Measurements from ENCODE around the gene CACNA2D4.

DNA sequence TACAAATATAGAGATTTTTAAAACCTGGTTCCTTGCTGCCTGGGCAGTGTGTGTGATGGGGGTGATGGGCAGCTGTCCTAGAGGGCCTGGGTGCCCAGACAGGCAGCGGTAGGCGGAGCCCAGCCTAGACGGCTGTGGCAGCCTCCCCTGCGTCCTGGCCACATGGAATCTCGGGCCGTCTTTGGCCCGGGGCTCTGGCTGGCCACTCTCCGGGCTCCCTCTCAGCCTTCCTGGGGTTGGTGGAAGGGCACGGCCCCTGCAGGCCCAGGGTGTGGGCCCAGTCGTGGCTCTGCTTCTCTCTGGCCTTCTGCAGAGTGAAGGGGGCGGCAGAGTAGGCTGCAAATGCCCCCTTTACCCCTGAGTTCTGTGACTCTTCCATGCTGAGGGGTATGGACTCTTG is 95.8 kb downstream of the CACNA2D4 start:
- TF ChIP-seq EGR1 (IDR thresholded peaks at IDR 0.05; ENCODE audit: low read depth) = no peak
- TF ChIP-seq, protein P1, sequence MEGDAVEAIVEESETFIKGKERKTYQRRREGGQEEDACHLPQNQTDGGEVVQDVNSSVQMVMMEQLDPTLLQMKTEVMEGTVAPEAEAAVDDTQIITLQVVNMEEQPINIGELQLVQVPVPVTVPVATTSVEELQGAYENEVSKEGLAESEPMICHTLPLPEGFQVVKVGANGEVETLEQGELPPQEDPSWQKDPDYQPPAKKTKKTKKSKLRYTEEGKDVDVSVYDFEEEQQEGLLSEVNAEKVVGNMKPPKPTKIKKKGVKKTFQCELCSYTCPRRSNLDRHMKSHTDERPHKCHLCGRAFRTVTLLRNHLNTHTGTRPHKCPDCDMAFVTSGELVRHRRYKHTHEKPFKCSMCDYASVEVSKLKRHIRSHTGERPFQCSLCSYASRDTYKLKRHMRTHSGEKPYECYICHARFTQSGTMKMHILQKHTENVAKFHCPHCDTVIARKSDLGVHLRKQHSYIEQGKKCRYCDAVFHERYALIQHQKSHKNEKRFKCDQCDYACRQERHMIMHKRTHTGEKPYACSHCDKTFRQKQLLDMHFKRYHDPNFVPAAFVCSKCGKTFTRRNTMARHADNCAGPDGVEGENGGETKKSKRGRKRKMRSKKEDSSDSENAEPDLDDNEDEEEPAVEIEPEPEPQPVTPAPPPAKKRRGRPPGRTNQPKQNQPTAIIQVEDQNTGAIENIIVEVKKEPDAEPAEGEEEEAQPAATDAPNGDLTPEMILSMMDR (IDR thresholded peaks at IDR 0.05 in 2 of 3, conservative IDR thresholded peaks at IDR 0.05 in 1 of 3; ENCODE audit: borderline replicate concordance in 1 of 3, insufficient read depth in 1 of 3, low read depth in 2 of 3, low read length in 2 of 3) = no peak
- no peak for TF ChIP-seq POLR2A (IDR thresholded peaks at IDR 0.05; ENCODE audit: borderline replicate concordance, extremely low read depth, insufficient read depth, insufficient read length)
- TF ChIP-seq, protein P2, sequence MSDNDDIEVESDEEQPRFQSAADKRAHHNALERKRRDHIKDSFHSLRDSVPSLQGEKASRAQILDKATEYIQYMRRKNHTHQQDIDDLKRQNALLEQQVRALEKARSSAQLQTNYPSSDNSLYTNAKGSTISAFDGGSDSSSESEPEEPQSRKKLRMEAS (IDR thresholded peaks at IDR 0.05) = no peak
- no peak for TF ChIP-seq POLR2AphosphoS5 (IDR thresholded peaks at IDR 0.05; ENCODE audit: low read depth, low read length)
- TF ChIP-seq EZH2 (IDR thresholded peaks at IDR 0.05) = no peak
- no peak for TF ChIP-seq SIN3A (IDR thresholded peaks at IDR 0.05; ENCODE audit: low read depth)
- TF ChIP-seq ZNF274 (IDR thresholded peaks at IDR 0.05; ENCODE audit: low read depth, low read length) = no peak
